ENCODE results near the gene ARMC6.

DNA sequence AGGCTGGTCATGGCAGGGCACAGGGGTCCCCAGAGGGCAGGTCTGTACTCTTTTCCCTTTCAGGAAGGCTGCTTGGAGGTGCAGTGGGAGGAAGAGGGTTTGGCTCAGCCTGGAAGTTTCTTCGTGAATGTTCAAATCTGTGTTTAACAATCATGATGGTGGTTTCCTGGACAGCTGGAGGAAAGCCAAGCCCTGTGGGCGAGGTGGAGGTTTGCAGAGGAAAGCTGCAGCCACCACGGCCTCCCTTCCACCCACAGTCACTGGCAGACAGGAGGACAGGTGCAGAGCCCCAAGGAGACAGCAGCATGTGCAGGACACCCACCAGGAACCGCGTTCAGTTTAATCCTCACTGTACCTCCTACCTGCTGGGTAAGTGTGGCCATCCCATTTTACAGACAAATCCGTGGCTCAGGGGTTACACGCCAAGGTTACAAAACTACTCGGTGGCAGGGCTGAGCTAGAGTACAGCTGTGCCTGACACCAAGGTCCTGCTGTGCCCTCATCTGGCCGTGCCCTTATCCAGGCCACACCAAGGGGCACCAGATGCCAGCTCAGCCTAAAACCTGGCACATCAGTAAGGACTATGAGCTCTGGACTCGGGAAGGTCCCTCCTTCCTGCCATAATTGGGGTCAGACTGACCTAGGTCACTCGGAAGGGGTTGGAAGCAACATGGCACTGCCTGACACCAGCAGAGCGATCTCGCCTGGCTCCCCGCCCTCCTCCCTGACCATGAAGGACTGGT, 34.2 kb upstream of the ARMC6 start:
- TF ChIP-seq, protein P1, sequence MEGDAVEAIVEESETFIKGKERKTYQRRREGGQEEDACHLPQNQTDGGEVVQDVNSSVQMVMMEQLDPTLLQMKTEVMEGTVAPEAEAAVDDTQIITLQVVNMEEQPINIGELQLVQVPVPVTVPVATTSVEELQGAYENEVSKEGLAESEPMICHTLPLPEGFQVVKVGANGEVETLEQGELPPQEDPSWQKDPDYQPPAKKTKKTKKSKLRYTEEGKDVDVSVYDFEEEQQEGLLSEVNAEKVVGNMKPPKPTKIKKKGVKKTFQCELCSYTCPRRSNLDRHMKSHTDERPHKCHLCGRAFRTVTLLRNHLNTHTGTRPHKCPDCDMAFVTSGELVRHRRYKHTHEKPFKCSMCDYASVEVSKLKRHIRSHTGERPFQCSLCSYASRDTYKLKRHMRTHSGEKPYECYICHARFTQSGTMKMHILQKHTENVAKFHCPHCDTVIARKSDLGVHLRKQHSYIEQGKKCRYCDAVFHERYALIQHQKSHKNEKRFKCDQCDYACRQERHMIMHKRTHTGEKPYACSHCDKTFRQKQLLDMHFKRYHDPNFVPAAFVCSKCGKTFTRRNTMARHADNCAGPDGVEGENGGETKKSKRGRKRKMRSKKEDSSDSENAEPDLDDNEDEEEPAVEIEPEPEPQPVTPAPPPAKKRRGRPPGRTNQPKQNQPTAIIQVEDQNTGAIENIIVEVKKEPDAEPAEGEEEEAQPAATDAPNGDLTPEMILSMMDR (conservative IDR thresholded peaks at IDR 0.05): no peak
- no peak for TF ChIP-seq ZFX (IDR thresholded peaks at IDR 0.05)

Measured in C4-2B (cell line).